Type B pancreatic cell (in vitro differentiated cells): ENCODE measurements around the gene RARB. TPM values are rescaled to one million over a fixed set of nuclear protein-coding genes. Genes with fewer than 3 reads are reported as not detected.

ENCODE experiments used
- DNase-seq: peaks from one replicate; pipeline ENCODE4 v3.0.0; 2021; ENCODE audit warnings: mixed read lengths; ENCODE audit not compliant: unreplicated experiment; ENCODE audit errors: extremely low spot score
- H3K27ac Mint-ChIP-seq: 2 replicates; pipeline ENCODE4 v1.8.0; 2021; ENCODE audit warnings: mild to moderate bottlenecking, mixed read lengths
- H3K27me3 Mint-ChIP-seq: 2 replicates; pipeline ENCODE4 v1.8.0; 2021; ENCODE audit warnings: mixed read lengths
- H3K36me3 Mint-ChIP-seq: 2 replicates; pipeline ENCODE4 v1.8.0; 2021; ENCODE audit warnings: mixed read lengths
- H3K4me1 Mint-ChIP-seq: one replicate; pipeline ENCODE4 v1.8.0; 2021; ENCODE audit warnings: mixed read lengths; ENCODE audit not compliant: unreplicated experiment
- H3K4me3 Mint-ChIP-seq: 2 replicates; pipeline ENCODE4 v1.8.0; 2021; ENCODE audit warnings: mild to moderate bottlenecking, mixed read lengths
- H3K9me3 Mint-ChIP-seq: 2 replicates; pipeline ENCODE4 v1.8.0; 2021; ENCODE audit warnings: mixed read lengths
- total RNA-seq: library from RNA; stranded (reverse); gene quantifications from 2 replicates; pipeline ENCODE4 v1.2.1, GENCODE V29; 2021; ENCODE audit warnings: low replicate concordance
- TF ChIP-seq, protein P1 (sequence below): fragments of 200-600 bp; sonication (generic); conservative IDR thresholded peaks from 2 replicates; pipeline ENCODE4 v1.5.0; 2021; ENCODE audit warnings: antibody characterized with exemption, mild to moderate bottlenecking

Gene RARB
- total RNA-seq, 1 donor from 2014 or later: 28.2 TPM

GRCh38 chr3:25457671-25458419 is 29.8 kb downstream of the RARB start:
- H3K4me3 Mint-ChIP-seq: peak overlapping the region; percentile 22
- peak overlapping the region; percentile 25 for H3K27ac Mint-ChIP-seq
- DNase-seq: no peak
- peaks cover 56% of the 10 kb centered on the region for H3K4me1 Mint-ChIP-seq
- no peaks in the 10 kb centered on the region for H3K27me3 Mint-ChIP-seq
- H3K9me3 Mint-ChIP-seq: no peaks in the 10 kb centered on the region
- TF ChIP-seq, protein P1, sequence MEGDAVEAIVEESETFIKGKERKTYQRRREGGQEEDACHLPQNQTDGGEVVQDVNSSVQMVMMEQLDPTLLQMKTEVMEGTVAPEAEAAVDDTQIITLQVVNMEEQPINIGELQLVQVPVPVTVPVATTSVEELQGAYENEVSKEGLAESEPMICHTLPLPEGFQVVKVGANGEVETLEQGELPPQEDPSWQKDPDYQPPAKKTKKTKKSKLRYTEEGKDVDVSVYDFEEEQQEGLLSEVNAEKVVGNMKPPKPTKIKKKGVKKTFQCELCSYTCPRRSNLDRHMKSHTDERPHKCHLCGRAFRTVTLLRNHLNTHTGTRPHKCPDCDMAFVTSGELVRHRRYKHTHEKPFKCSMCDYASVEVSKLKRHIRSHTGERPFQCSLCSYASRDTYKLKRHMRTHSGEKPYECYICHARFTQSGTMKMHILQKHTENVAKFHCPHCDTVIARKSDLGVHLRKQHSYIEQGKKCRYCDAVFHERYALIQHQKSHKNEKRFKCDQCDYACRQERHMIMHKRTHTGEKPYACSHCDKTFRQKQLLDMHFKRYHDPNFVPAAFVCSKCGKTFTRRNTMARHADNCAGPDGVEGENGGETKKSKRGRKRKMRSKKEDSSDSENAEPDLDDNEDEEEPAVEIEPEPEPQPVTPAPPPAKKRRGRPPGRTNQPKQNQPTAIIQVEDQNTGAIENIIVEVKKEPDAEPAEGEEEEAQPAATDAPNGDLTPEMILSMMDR: no peak
- H3K36me3 Mint-ChIP-seq: peaks cover 21% of the 10 kb centered on the region

- no peaks in the 10 kb centered on the region for H3K9me3 Mint-ChIP-seq
Measured at GRCh38 chr3:25458420-25458814, 30.4 kb downstream of the RARB start.

DNA sequence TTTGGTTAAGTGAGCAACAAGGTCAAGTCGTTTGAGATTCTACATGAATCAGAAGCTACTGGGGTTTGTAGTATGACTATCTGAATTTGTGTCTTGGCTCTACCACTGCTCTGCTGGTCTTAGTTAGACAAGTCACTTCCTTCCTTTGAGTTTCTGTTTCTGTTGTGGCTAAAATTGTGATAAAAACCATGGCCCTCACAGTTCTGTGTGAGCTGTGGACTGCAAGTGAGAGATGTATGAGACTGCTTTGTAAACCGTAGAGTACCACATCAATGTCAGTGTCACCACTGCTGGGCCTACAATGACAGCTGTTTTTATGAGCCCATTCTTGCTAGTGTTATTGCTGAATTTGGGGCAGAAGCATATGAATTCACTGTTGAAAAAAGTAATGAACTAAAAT is 32.7 kb downstream of the RARB start:
- DNase-seq: no peak
- H3K27me3 Mint-ChIP-seq: no peaks in the 10 kb centered on the region
- peaks cover 21% of the 10 kb centered on the region for H3K36me3 Mint-ChIP-seq
- H3K4me1 Mint-ChIP-seq: peaks cover 31% of the 10 kb centered on the region
- no peak overlapping the region for H3K27ac Mint-ChIP-seq
- TF ChIP-seq, protein P1: no peak
- no peaks in the 10 kb centered on the region for H3K9me3 Mint-ChIP-seq
- no peak overlapping the region for H3K4me3 Mint-ChIP-seq

More at GRCh38 chr3:25458420-25458814, 30.4 kb downstream of the RARB start:
- TF ChIP-seq, protein P1: no peak
- peaks cover 53% of the 10 kb centered on the region for H3K4me1 Mint-ChIP-seq
- H3K27ac Mint-ChIP-seq: peak overlapping the region; percentile 25
- DNase-seq: no peak
- H3K36me3 Mint-ChIP-seq: peaks cover 21% of the 10 kb centered on the region
- H3K27me3 Mint-ChIP-seq: no peaks in the 10 kb centered on the region
- H3K4me3 Mint-ChIP-seq: no peak overlapping the region

DNA sequence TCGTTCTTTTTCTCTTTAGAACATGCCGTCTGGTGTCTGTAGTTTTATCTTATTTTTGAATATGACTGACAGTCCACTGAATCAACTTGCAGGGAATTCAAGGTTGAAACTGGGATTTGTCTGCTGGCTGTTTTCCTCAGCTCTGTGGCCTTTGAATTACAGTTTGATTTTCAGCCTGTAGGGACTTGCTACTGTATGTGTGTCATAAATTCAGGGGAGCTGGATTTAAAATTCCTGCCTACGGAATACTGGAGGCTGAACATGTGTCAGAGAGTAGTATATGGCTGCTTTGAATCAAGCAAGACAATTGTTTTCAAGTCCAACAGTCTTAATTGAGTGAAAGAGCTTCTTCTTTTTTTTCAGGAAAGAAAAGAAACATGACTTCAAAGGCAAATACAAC is 33.9 kb downstream of the RARB start:
- H3K36me3 Mint-ChIP-seq: peaks cover 21% of the 10 kb centered on the region
- TF ChIP-seq, protein P1: no peak
- no peak for DNase-seq
- no peaks in the 10 kb centered on the region for H3K27me3 Mint-ChIP-seq
- H3K9me3 Mint-ChIP-seq: no peaks in the 10 kb centered on the region
- H3K27ac Mint-ChIP-seq: peak overlapping the region; percentile 39
- no peak overlapping the region for H3K4me3 Mint-ChIP-seq
- peaks cover 25% of the 10 kb centered on the region for H3K4me1 Mint-ChIP-seq

- Mint-ChIP-seq H3K4me1 (peaks cover 21% of the 10 kb centered on the region), H3K36me3 (peaks cover 21% of the 10 kb centered on the region), H3K9me3 (no peaks in the 10 kb centered on the region), H3K4me3 (no peak overlapping the region), H3K27me3 (no peaks in the 10 kb centered on the region), H3K27ac (no peak overlapping the region)
- TF ChIP-seq, protein P1: no peak
- no peak for DNase-seq
Measured at GRCh38 chr3:25462495-25462894, 34.4 kb downstream of the RARB start.
